Stimulated activated CD4-positive, alpha-beta T cell treated with anti-CD3 and anti-CD28 coated beads, TNF-alpha, amount 100 ng/mL, for 24 hours (primary cell): ENCODE results near the gene DHX34.
"Not testable (repeated sequence)": the region's sequence is repeated elsewhere in the genome, so short reads cannot be mapped to it uniquely, and the experiment has no call there.

Source experiments
- DNase-seq, 3 experiments: peaks; one replicate each; pipeline ENCODE4 v3.0.0-alpha.2; 2020; ENCODE audit warnings: low read depth in 3 of 3

Gene DHX34

GRCh38 chr19:47348819-47349795 lies at the start of gene DHX34:
Gene DHX34 (plus strand): TSS chr19:47349315. CDS start chr19:47353031, 3,716 bp downstream.
- DNase-seq, result peak; percentile 98 to 99 (median 98)

- not testable (repeated sequence) for DNase-seq
Observed at GRCh38 chr19:47300867-47301266, 48.2 kb upstream of the DHX34 start.

GRCh38 chr19:47302249-47302648 lies 46.9 kb upstream of the DHX34 start:
- no peak for DNase-seq

DNA sequence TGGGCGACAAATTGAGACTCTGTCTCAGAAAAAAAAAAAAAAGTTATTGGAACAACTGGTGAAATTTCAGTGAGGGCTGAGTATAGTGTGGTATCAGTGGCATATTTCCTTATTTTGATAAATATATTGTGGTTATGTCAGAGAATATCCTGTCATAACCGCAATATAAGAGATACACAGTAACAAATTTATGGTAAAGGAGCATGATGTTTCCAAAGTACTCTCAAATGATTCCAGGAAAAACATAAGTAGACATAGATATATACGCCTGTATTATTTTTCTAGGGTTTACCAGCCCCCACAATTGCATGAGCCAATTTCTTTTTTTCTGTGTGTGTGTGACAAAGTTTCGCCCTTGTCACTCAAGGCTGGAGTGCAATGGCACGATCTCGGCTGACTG lies 45.1 kb upstream of the DHX34 start:
- DNase-seq, result no peak

GRCh38 chr19:47305309-47305751 lies 43.8 kb upstream of the DHX34 start:
- DNase-seq, result peak; percentile 29 to 57 (median 34)

DNA sequence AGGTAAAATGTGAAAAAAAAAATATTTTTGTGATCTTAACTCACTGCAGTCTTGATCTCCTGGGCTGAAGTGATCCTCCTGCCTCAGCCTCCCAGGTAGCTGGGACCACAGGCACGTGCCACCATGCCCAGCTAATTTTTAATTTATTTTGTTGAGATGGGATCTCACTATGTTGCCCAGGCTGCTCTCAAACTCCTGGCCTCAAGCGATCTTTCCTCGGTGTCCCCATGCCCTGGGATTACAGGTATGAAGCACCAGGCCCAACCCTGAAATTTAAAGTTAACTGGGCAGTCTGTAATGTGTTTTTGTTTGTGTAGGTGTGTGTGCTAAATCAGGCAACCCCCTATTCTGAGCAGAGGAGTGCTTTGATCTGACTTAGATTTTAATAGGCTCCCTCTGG lies 42.8 kb upstream of the DHX34 start:
- no peak for DNase-seq

DNA sequence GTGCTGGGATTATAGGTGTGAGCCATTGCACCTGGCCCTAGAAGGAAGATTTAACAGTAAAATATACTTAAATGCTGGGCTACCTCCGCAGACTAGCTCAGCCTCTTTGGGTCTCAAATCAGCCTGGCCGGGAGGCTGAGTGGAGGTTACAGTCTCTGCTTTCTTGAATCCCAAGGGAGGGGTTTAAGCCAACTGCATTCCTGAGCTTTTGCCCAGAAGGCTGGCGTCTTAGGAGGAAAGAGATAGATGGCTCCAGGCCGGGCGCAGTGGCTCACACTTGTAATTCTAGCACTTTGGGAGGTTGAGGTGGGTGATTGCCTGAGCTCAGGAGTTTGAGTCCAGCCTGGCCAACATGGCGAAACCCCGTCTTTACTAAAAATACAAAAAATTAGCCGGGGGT lies 40.1 kb upstream of the DHX34 start:
- no peak for DNase-seq

DNA sequence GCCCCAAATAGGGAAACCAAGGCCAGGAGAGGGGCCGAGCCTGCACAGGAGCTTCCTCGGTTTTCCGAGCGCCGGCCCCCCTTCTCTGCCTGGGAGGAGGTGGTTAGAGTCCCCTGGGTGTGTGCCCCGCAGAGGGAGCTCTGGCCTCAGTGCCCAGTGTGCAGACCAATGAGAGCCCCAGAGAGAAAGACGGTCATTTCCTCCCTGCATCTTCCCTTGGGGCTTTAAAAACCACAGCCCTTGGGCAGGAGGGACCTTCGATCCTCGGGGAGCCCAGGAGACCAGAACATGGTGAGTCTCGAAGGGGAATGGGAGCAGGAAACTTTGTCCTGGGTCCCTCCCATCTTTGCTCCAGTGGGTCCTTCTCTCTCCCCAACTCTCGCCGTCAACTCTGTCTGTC lies 39.5 kb upstream of the DHX34 start, which contains the start of gene C5AR1:
TSS of gene C5AR1 (plus strand) at position 254 of the 400 bp plus-strand sequence. CDS start at position 289, 35 bp downstream.
- DNase-seq, result no peak

- no peak for DNase-seq
Observed at GRCh38 chr19:47310323-47310722, 38.8 kb upstream of the DHX34 start.

DNA sequence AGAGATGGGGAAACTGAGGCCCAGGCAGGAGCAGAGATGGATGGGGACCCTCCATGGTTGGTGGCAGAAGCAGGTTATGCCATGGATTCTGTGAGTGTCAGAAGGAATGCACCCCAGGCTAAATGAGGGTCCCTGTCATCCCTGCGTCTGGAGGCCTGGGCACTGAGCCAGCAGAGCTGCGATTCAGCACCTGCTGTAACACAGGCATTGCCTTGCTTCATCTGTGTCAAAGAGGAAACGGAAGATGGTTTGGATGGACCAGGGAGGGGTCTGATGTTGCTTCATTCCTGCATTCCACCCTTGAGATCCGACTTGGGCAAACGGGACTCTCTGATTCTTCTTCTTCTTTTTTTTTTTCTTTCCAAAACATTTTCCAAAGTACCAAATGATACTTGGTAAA lies 38.3 kb upstream of the DHX34 start:
- no peak for DNase-seq

GRCh38 chr19:47312366-47313006 lies 36.6 kb upstream of the DHX34 start:
- no peak for DNase-seq

DNA sequence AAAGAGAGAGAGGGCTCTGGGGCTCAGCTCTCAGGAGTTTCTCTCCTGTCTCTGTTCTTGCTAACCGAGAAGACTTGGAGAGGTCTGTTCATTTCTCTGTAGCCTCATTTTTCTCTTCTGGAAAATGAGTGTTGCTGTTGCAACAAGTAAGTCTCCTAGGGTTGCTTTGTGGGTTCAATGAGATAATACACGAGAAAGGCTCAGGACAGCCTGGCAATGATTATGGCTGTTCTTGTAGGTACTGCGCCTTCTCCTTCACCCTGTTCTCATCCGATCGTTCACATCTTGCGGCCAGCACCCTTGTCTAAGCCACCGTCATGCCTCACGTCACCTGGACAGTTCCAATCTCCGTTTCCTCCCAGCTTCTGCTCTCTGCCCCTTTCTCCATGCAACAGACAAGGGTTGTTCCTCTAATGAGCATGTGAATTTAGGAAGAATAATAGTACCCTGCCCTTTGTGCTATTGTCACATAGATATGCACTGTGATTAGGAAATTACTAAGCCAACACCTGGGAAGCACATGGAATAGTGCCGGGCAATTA lies 35.3 kb upstream of the DHX34 start:
- no peak for DNase-seq

DNA sequence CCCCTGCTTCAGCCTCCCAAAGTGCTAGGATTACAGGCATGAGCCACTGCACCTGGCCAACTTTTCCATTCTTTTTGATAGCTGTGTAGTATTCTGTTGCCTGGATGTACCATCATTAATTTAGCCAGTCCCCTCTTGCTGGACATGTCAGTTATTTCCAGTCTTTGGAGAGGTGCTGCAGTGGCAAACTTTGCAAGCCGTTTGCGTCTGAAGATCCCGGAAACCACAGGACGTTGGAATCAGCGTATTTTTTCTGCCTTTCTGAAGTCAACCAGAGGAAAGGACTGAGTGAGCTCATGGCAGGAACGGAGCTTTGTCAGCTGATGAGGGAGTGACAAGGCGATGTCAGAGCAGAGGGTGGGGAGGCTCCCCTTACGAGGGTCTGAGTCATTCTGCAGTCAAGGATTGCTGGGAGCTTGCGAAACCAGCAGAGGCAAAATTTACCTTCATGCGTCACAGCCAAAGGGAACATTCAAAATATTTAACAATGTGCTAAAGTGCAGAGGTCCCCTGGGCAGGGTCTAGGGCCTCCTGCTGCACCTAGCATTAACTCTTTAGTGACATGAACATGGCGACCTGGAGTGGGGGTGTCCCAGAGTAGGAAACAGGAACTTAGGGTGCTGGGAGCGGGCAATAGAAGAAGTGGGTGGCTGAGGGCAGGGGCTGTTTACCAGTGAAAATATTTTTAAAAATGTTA lies 33.8 kb upstream of the DHX34 start:
- DNase-seq, result peak in 2 of 3 experiments; percentile 8 to 27

DNA sequence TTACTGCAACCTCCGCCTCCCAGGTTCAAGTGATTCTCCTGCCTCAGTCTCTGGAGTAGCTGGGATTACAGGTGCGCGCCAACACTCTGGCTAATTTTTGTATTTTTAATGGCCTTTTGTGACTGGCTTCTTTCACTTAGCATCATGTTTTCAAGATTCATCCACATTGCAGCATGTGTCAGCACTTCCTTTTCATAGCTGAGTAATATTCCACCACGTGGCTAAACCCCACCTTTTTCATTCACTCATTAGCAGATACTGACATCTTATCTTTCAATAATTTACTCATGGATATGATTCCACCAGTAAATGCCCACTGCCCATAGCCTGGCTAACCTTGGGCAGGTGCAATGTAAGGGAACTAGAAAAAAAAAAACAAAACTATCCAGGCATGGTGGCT lies 32.6 kb upstream of the DHX34 start:
- no peak for DNase-seq

- no peak for DNase-seq
Observed at GRCh38 chr19:47319923-47320871, 28.9 kb upstream of the DHX34 start.

DNA sequence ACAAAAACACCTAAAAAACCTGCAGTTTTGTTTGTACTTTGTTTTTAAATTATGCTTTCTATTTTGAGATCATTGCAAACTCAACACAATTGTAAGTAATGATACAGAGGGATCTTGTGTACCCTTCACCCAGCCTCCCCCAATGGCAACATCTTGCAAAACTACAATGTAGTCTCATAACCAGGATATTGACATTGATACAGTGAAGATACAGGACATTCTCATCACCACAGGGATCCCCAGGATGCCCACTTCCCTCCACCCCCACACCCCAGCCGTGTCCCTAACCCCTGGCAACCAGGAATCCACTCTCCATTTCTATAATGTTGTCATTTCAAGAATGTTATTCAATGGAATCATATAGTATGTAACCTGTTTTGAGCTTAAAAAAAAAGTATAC lies 27.5 kb upstream of the DHX34 start:
- no peak for DNase-seq

DNA sequence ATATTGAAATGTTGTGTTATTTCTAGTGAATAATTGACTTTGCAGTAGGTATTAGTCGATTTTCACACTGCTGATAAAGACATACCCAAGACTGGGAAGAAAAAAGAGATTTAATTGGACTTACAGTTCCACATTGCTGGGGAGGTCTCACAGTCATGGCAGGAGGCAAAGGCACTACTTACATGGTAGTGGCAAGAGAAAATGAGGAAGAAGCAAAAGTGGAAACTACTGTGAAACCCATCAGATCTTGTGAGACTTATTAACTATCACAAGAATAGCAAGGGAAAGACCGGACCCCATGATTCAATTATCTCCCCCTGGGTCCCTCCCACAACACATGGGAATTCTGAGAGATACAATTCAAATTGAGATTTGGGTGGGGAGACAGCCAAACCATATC lies 27.1 kb upstream of the DHX34 start:
- no peak for DNase-seq

- no peak for DNase-seq
Observed at GRCh38 chr19:47323409-47323808, 25.7 kb upstream of the DHX34 start.

- DNase-seq, result no peak
Observed at GRCh38 chr19:47323872-47324271, 25.2 kb upstream of the DHX34 start.

- DNase-seq, result no peak
Observed at GRCh38 chr19:47324502-47324901, 24.6 kb upstream of the DHX34 start.

- DNase-seq, result no peak
Observed at GRCh38 chr19:47330466-47330869, 18.6 kb upstream of the DHX34 start.
